Right atrium auricular region (tissue), 2 donors: ENCODE measurements around the gene FRMD6. TPM values are rescaled to one million over a fixed set of nuclear protein-coding genes. Genes with fewer than 3 reads are reported as not detected.

Experiments used
- DNase-seq: peaks from one replicate; pipeline ENCODE4 v3.0.0-alpha.2; 2019; ENCODE audit warnings: low spot score
- H3K27ac ChIP-seq, 2 donors: fragments of 200-600 bp; sonication (generic); 1 replicate in 1 of 2; 2 replicates in 1 of 2; pipeline ENCODE4 v1.5.1; 2016 to 2019
- H3K27me3 ChIP-seq, 2 donors: fragments of 200-600 bp; sonication (generic); one replicate each; pipeline versions ENCODE4 v1.5.1 to v1.6.0; 2017 to 2019
- H3K36me3 ChIP-seq: fragments of 200-600 bp; sonication (generic); one replicate; pipeline ENCODE4 v1.5.1; 2016
- H3K4me1 ChIP-seq, 2 donors: fragments of 200-600 bp; sonication (generic); one replicate each; pipeline versions ENCODE4 v1.5.1 to v1.6.0; 2017 to 2019
- H3K4me3 ChIP-seq, 2 donors: fragments of 200-600 bp; sonication (generic); 1 replicate in 1 of 2; 2 replicates in 1 of 2; pipeline ENCODE4 v1.5.1; 2017 to 2019; ENCODE audit warnings: mild to moderate bottlenecking in 1 of 2, moderate library complexity in 1 of 2
- H3K9me3 ChIP-seq, 2 donors: fragments of 200-600 bp; sonication (generic); one replicate each; pipeline ENCODE4 v1.5.1; 2019
- CTCF ChIP-seq, 2 donors: fragments of 200-600 bp; sonication (generic); IDR thresholded peaks; one replicate each; pipeline ENCODE4 v1.5.1; 2019; ENCODE audit warnings: antibody characterized with exemption in 2 of 2
- total RNA-seq, 2 donors: library from RNA; depleted of rRNA; stranded (reverse); fragments of >200 nt; gene quantifications; one replicate each; pipeline ENCODE4 v1.1.0, GENCODE V29; 2016

The FRMD6 gene
- total RNA-seq, 2 donors from 2014 or later: 7.2 to 7.9 TPM

GRCh38 chr14:51648296-51648695 lies 3.4 kb upstream of the FRMD6 start:
- Histone ChIP-seq H3K4me1 (peaks cover 0 to 12% of the 10 kb centered on the region in 2 donors), H3K27me3 (no peaks in the 10 kb centered on the region), H3K4me3 (no peak overlapping the region), H3K9me3 (no peaks in the 10 kb centered on the region), H3K27ac (no peak overlapping the region), H3K36me3 (no peaks in the 10 kb centered on the region)
- no peak for TF ChIP-seq CTCF (IDR thresholded peaks at IDR 0.05)
- no peak for DNase-seq

GRCh38 chr14:51650716-51651387 lies 858 bp upstream of the FRMD6 start:
- Histone ChIP-seq H3K9me3 (no peaks in the 10 kb centered on the region), H3K4me1 (peaks cover 0 to 12% of the 10 kb centered on the region in 2 donors)
- no peak for TF ChIP-seq CTCF (IDR thresholded peaks at IDR 0.05)

DNA sequence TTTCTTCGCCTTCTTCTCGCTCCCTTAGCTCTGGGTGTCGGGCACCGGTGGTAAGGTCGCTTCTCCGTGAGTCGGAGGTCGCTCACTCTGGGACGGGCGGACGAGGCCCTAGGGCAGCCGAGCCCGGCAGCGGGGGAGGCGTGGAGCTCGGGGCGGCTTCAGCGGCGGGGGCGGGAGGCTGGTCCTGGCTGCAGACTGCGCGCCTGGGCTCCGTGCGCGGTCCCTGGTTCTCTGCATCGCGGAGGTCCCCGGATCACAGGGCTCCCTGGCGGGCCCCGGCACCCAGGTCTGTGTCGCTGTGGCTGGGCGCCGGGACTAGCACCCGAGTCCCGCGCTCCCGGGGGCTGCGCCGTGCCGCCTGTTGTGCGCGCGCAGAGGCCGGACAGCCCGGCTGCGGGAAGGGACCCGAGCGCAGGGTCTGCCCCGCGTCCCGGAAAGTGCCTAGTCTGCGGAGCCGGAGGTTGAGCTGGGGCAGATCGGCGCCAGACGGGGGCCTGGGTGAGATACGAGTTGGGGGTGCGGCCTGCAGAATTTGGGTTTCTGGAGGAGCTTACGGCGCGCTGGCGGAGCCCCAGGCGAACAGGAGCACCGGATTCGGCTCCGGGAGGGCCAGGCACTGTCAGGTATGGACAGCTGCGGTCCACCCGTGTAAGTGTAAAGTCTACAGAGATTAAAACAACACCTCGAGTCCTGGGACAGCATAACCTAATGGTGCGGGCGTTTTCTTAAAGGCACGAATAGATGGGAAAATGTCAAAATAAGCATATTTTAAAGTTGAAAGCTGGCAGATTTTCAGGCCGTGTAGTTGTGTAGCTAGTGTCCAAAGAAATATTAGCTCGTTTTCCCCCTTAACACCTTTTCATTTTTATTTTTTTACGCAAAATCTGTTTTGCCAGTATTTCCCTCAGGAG lies 713 bp downstream of the FRMD6 start:
- TF ChIP-seq CTCF (IDR thresholded peaks at IDR 0.05): peak in 1 of 2 donors; percentile 39
- DNase-seq: no peak
- Histone ChIP-seq H3K9me3 (no peaks in the 10 kb centered on the region), H3K27ac (peak overlapping the region; percentile 88 to 90), H3K27me3 (no peaks in the 10 kb centered on the region), H3K4me1 (peaks cover 0 to 12% of the 10 kb centered on the region in 2 donors), H3K4me3 (peak overlapping the region; percentile 73 to 92), H3K36me3 (no peaks in the 10 kb centered on the region)

More at GRCh38 chr14:51650716-51651387, 858 bp upstream of the FRMD6 start:
- H3K27me3 ChIP-seq: no peaks in the 10 kb centered on the region
- no peaks in the 10 kb centered on the region for H3K36me3 ChIP-seq
- no peak for DNase-seq
- peak overlapping the region; percentile 88 to 90 for H3K27ac ChIP-seq
- H3K4me3 ChIP-seq: peak overlapping the region; percentile 73 to 92

- H3K4me3 ChIP-seq: peak overlapping the region; percentile 73 to 92
- peak in 1 of 2 donors; percentile 55 for TF ChIP-seq CTCF (IDR thresholded peaks at IDR 0.05)
- no peaks in the 10 kb centered on the region for H3K36me3 ChIP-seq
- H3K27me3 ChIP-seq: no peaks in the 10 kb centered on the region
- DNase-seq: no peak
- H3K9me3 ChIP-seq: no peaks in the 10 kb centered on the region
- H3K4me1 ChIP-seq: peaks cover 0 to 12% of the 10 kb centered on the region in 2 donors
- peak overlapping the region; percentile 88 to 90 for H3K27ac ChIP-seq
Observed at GRCh38 chr14:51653079-51653774, 1.5 kb downstream of the FRMD6 start.

DNA sequence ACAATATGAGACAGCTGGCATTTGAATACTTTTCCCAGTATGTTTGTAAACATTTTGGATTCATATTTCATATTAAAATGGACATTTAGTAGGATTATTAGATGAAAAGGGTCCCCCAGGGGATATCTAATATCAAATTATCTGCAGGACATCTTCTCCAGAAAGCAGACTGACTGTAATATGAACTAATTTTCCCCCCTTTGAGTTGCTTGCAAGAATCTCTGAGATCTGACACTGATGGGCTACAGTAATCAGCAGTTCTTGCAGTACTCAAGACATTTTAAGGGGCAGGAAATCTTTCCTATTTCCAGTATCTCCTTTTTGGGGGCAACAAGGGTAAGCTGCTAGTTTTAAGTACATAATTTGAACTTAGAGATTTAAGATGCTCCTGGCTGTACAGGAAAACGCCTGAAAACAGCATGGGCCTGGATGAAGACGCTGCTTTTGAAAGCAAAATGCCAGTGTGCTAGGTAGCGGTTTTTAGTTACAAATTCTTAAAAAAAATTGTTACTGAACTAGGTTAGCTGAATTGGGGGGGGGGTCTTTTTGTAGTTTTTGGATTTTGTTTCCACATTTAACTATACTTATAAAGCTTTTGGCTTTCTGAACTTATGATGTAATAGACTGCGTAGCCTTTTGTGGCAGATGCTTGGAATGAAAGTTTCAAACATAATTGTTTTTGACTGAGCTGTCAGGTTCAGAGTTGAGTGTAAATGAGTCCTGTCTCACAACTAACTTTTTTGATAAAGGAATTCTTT lies 2.2 kb downstream of the FRMD6 start:
- H3K27me3 ChIP-seq: no peaks in the 10 kb centered on the region
- H3K9me3 ChIP-seq: no peaks in the 10 kb centered on the region
- H3K27ac ChIP-seq: peak overlapping the region; percentile 88 to 90
- no peak for TF ChIP-seq CTCF (IDR thresholded peaks at IDR 0.05)
- DNase-seq: no peak
- H3K4me1 ChIP-seq: peaks cover 0 to 12% of the 10 kb centered on the region in 2 donors
- peak overlapping the region; percentile 1 to 92 for H3K4me3 ChIP-seq
- no peaks in the 10 kb centered on the region for H3K36me3 ChIP-seq
